ENCODE results near the gene IRF4. TPM values are rescaled to one million over a fixed set of nuclear protein-coding genes. Genes with fewer than 3 reads are reported as not detected.

IRF4 gene
- total RNA-seq, 1 donor from 2014 or later = 0.05 TPM

GRCh38 chr6:355373-356208 lies 36.0 kb upstream of the IRF4 start:
- no peaks in the 10 kb centered on the region for H3K4me1 Mint-ChIP-seq (ENCODE audit: low read depth)
- H3K27ac Mint-ChIP-seq (ENCODE audit: unreplicated experiment) = no peak overlapping the region

GRCh38 chr6:356828-357251 lies 34.7 kb upstream of the IRF4 start:
- no peak overlapping the region for H3K4me3 Mint-ChIP-seq (ENCODE audit: unreplicated experiment)
- peaks cover 13% of the 10 kb centered on the region for H3K9me3 Mint-ChIP-seq (ENCODE audit: low read depth)

More at GRCh38 chr6:355373-356208, 36.0 kb upstream of the IRF4 start:
- DNase-seq (ENCODE audit: low spot score) = no peak
- H3K27me3 Mint-ChIP-seq (ENCODE audit: low read depth) = no peaks in the 10 kb centered on the region
- peaks cover 8% of the 10 kb centered on the region for H3K9me3 Mint-ChIP-seq (ENCODE audit: low read depth)
- TF ChIP-seq CTCF (IDR thresholded peaks at IDR 0.05) = no peak
- peaks cover 2% of the 10 kb centered on the region for H3K36me3 Mint-ChIP-seq (ENCODE audit: low read depth)
- no peak overlapping the region for H3K4me3 Mint-ChIP-seq (ENCODE audit: unreplicated experiment)

GRCh38 chr6:357261-357790 lies 34.2 kb upstream of the IRF4 start:
- Mint-ChIP-seq H3K27ac (ENCODE audit: unreplicated experiment) (no peak overlapping the region), H3K36me3 (ENCODE audit: low read depth) (no peaks in the 10 kb centered on the region), H3K9me3 (ENCODE audit: low read depth) (peaks cover 16% of the 10 kb centered on the region), H3K27me3 (ENCODE audit: low read depth) (no peaks in the 10 kb centered on the region), H3K4me3 (ENCODE audit: unreplicated experiment) (no peak overlapping the region), H3K4me1 (ENCODE audit: low read depth) (no peaks in the 10 kb centered on the region)
- TF ChIP-seq CTCF (IDR thresholded peaks at IDR 0.05) = no peak
- DNase-seq (ENCODE audit: low spot score) = peak; percentile 96

More at GRCh38 chr6:356828-357251, 34.7 kb upstream of the IRF4 start:
- Mint-ChIP-seq H3K4me1 (ENCODE audit: low read depth) (no peaks in the 10 kb centered on the region), H3K27me3 (ENCODE audit: low read depth) (no peaks in the 10 kb centered on the region), H3K36me3 (ENCODE audit: low read depth) (no peaks in the 10 kb centered on the region), H3K27ac (ENCODE audit: unreplicated experiment) (no peak overlapping the region)
- peak; percentile 93 for DNase-seq (ENCODE audit: low spot score)
- no peak for TF ChIP-seq CTCF (IDR thresholded peaks at IDR 0.05)

GRCh38 chr6:357791-358341 lies 33.7 kb upstream of the IRF4 start:
- Mint-ChIP-seq H3K36me3 (ENCODE audit: low read depth) (no peaks in the 10 kb centered on the region), H3K27me3 (ENCODE audit: low read depth) (no peaks in the 10 kb centered on the region), H3K4me3 (ENCODE audit: unreplicated experiment) (no peak overlapping the region), H3K9me3 (ENCODE audit: low read depth) (peaks cover 22% of the 10 kb centered on the region), H3K27ac (ENCODE audit: unreplicated experiment) (no peak overlapping the region), H3K4me1 (ENCODE audit: low read depth) (no peaks in the 10 kb centered on the region)
- peak; percentile 95 for DNase-seq (ENCODE audit: low spot score)
- no peak for TF ChIP-seq CTCF (IDR thresholded peaks at IDR 0.05)

GRCh38 chr6:358432-358831 lies 33.1 kb upstream of the IRF4 start:
- Mint-ChIP-seq H3K9me3 (ENCODE audit: low read depth) (peaks cover 28% of the 10 kb centered on the region), H3K36me3 (ENCODE audit: low read depth) (no peaks in the 10 kb centered on the region), H3K4me1 (ENCODE audit: low read depth) (no peaks in the 10 kb centered on the region), H3K27ac (ENCODE audit: unreplicated experiment) (no peak overlapping the region), H3K4me3 (ENCODE audit: unreplicated experiment) (no peak overlapping the region), H3K27me3 (ENCODE audit: low read depth) (no peaks in the 10 kb centered on the region)
- peak; percentile 97 for DNase-seq (ENCODE audit: low spot score)
- no peak for TF ChIP-seq CTCF (IDR thresholded peaks at IDR 0.05)

Measured in chondrocyte (in vitro differentiated cells).